RWPE2 (cell line): ENCODE data around the gene CCDC92B.

ENCODE experiments used
- ATAC-seq: fragments of 200-7000 bp; cut with Tn5 transposase; 3 replicates; pipeline ENCODE4 v1.9.1; 2021; ENCODE audit warnings: low read depth
- DNase-seq: peaks from one replicate; pipeline ENCODE4 v3.0.0-alpha.2; 2020; ENCODE audit warnings: low spot score
- H3K27ac ChIP-seq: fragments of 450-650 bp; 2 replicates; pipeline ENCODE4 v1.5.1; 2017; ENCODE audit warnings: mild to moderate bottlenecking; ENCODE audit not compliant: poor library complexity, severe bottlenecking
- H3K27me3 ChIP-seq: fragments of 250-450 bp; sonication (Bioruptor Pico); 2 replicates; pipeline ENCODE4 v1.5.1; 2021; ENCODE audit warnings: mild to moderate bottlenecking, moderate library complexity; ENCODE audit not compliant: insufficient read depth, poor library complexity, severe bottlenecking
- H3K36me3 ChIP-seq: fragments of 250-450 bp; sonication (Bioruptor Pico); 2 replicates; pipeline ENCODE4 v1.5.1; 2020; ENCODE audit warnings: low read depth, mild to moderate bottlenecking, moderate library complexity
- H3K4me1 ChIP-seq: fragments of 250-450 bp; sonication (Bioruptor Pico); 2 replicates; pipeline ENCODE4 v1.5.1; 2021; ENCODE audit warnings: mild to moderate bottlenecking, moderate library complexity; ENCODE audit not compliant: insufficient read depth, poor library complexity, severe bottlenecking
- H3K4me3 ChIP-seq: fragments of 250-450 bp; sonication (Bioruptor Pico); 2 replicates; pipeline ENCODE4 v1.5.1; 2021; ENCODE audit warnings: mild to moderate bottlenecking, moderate library complexity; ENCODE audit not compliant: severe bottlenecking
- H3K9me3 ChIP-seq: fragments of 250-450 bp; sonication (Bioruptor Pico); 2 replicates; pipeline ENCODE4 v1.5.1; 2021; ENCODE audit warnings: mild to moderate bottlenecking, moderate library complexity; ENCODE audit not compliant: severe bottlenecking
- TF ChIP-seq, protein P1 (sequence below): fragments of 450-650 bp; IDR thresholded peaks from one replicate; pipeline ENCODE4 v1.5.1; 2017; ENCODE audit warnings: mild to moderate bottlenecking, moderate library complexity; ENCODE audit not compliant: poor library complexity, severe bottlenecking

CCDC92B gene

GRCh38 chr17:2707721-2708584 lies 41.5 kb downstream of the CCDC92B start:
- TF ChIP-seq, protein P1, sequence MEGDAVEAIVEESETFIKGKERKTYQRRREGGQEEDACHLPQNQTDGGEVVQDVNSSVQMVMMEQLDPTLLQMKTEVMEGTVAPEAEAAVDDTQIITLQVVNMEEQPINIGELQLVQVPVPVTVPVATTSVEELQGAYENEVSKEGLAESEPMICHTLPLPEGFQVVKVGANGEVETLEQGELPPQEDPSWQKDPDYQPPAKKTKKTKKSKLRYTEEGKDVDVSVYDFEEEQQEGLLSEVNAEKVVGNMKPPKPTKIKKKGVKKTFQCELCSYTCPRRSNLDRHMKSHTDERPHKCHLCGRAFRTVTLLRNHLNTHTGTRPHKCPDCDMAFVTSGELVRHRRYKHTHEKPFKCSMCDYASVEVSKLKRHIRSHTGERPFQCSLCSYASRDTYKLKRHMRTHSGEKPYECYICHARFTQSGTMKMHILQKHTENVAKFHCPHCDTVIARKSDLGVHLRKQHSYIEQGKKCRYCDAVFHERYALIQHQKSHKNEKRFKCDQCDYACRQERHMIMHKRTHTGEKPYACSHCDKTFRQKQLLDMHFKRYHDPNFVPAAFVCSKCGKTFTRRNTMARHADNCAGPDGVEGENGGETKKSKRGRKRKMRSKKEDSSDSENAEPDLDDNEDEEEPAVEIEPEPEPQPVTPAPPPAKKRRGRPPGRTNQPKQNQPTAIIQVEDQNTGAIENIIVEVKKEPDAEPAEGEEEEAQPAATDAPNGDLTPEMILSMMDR: peak; percentile 18
- DNase-seq (no peak), ATAC-seq (no peak)
- no peaks in the 10 kb centered on the region for H3K27me3 ChIP-seq
- peaks cover 12% of the 10 kb centered on the region; the same call in 1 of the 2 replicates for H3K36me3 ChIP-seq
- peaks cover 4% of the 10 kb centered on the region for H3K4me1 ChIP-seq
- no peak overlapping the region for H3K4me3 ChIP-seq
- no peak overlapping the region for H3K27ac ChIP-seq
- H3K9me3 ChIP-seq: no peaks in the 10 kb centered on the region

DNA sequence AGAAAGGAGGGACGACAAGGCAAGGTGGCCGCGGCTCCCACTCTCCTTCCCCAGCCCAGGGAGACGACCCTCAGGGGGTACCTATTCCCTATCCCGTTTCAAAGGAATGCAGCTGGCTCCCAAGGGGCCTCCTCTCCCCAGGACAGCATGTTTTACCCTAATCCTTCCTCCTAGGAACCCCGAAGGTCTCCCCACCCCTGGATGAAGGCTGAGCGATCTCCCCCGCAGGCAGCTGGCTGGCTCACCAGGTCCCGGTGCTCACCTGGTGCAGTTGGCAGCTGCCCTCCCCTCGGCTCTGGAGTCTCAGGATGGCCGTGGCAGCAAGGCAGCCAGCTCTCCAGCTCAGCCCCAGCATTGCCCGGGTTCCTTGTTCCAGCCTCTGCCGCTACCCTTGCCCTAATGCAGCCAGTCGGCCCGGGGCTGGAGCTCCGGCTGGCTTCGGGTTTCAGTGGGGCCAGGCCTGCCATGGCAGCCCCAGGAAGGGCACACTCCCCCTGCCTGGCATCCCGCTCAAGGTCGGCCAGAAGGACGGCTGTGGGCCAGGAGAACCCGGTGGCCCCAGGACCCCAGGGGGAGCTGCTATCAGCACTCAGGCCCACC lies 42.4 kb downstream of the CCDC92B start:
- Histone ChIP-seq H3K36me3 (peaks cover 16% of the 10 kb centered on the region), H3K27ac (no peak overlapping the region), H3K9me3 (no peaks in the 10 kb centered on the region), H3K4me1 (no peaks in the 10 kb centered on the region), H3K4me3 (no peak overlapping the region), H3K27me3 (no peaks in the 10 kb centered on the region)
- ATAC-seq: no peak
- TF ChIP-seq, protein P1: no peak
- peak; percentile 54 for DNase-seq

GRCh38 chr17:2705888-2706795 lies 43.3 kb downstream of the CCDC92B start:
- Histone ChIP-seq H3K9me3 (no peaks in the 10 kb centered on the region), H3K36me3 (peaks cover 25% of the 10 kb centered on the region), H3K27me3 (no peaks in the 10 kb centered on the region), H3K4me1 (no peaks in the 10 kb centered on the region), H3K27ac (no peak overlapping the region), H3K4me3 (no peak overlapping the region)
- no peak for ATAC-seq
- DNase-seq: no peak
- TF ChIP-seq, protein P1: no peak

DNA sequence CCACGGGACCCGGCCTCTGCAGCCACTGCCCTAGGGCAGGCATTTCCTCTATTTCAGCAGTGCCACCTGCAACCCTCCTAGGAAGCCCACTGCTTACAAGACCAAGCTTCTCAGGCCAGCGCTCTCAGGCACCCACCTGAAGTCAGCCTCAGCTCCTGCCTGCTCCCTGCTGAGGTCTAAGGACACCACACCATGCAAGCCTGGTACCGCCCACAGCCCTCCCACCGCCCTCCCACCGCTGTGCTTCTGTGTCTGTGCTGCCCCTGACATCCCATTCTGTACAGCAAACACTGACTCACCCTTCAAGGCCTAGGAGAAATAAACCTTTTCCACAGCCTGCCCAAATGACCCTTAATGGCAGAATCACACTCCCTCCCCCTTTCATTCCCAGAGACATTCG lies 44.2 kb downstream of the CCDC92B start:
- TF ChIP-seq, protein P1: no peak
- ATAC-seq (no peak), DNase-seq (no peak)
- Histone ChIP-seq H3K4me1 (no peaks in the 10 kb centered on the region), H3K27ac (no peak overlapping the region), H3K4me3 (no peak overlapping the region), H3K9me3 (no peaks in the 10 kb centered on the region), H3K36me3 (peaks cover 34% of the 10 kb centered on the region), H3K27me3 (no peaks in the 10 kb centered on the region)
